ENCODE data around the gene LGALS7. TPM values are rescaled to one million over a fixed set of nuclear protein-coding genes. Genes with fewer than 3 reads are reported as not detected.

Gene LGALS7
- total and polyA plus RNA-seq, 2 of the 13 experiments (the other 11 are each of a cell fraction or from before 2014, with no cell fraction given) = 0.73 TPM; not detected in 1

GRCh38 chr19:38721979-38722773, 51.1 kb downstream of the LGALS7 start (continued):
- TF ChIP-seq HCFC1 (IDR thresholded peaks at IDR 0.05; ENCODE audit: low read depth, low read length) (no peak), ZNF546 (CRISPR knock-in tag; conservative IDR thresholded peaks at IDR 0.05) (no peak), ZNF382 (CRISPR knock-in tag; IDR thresholded peaks at IDR 0.05; ENCODE audit: borderline replicate concordance) (no peak), ZNF367 (CRISPR knock-in tag; IDR thresholded peaks at IDR 0.05; ENCODE audit: borderline replicate concordance) (no peak), DRAP1 (CRISPR knock-in tag; IDR thresholded peaks at IDR 0.05) (peak; percentile 49; the same call in 1 of the 2 replicates), NFKB2 (CRISPR knock-in tag; IDR thresholded peaks at IDR 0.05; ENCODE audit: borderline replicate concordance) (peak; percentile 27; the same call in 1 of the 2 replicates), ZNF318 (CRISPR knock-in tag; IDR thresholded peaks at IDR 0.05) (no peak), PRDM4 (CRISPR knock-in tag; IDR thresholded peaks at IDR 0.05; ENCODE audit: borderline replicate concordance) (no peak), SMYD3 (CRISPR knock-in tag; IDR thresholded peaks at IDR 0.05) (peak; percentile 78), STAT5B (CRISPR knock-in tag; IDR thresholded peaks at IDR 0.05) (no peak), ZNF563 (CRISPR knock-in tag; IDR thresholded peaks at IDR 0.05) (no peak), ZNF605 (CRISPR knock-in tag; IDR thresholded peaks at IDR 0.05) (no peak), BRD4 (CRISPR knock-in tag; IDR thresholded peaks at IDR 0.05) (no peak), ZNF564 (CRISPR knock-in tag; IDR thresholded peaks at IDR 0.05) (no peak), ZNF234 (CRISPR knock-in tag; conservative IDR thresholded peaks at IDR 0.05) (no peak)

All from HepG2 (cell line).